Measurements from ENCODE around the gene PLPP3.

- TF ChIP-seq CTCF (IDR thresholded peaks at IDR 0.05) (no peak), POLR2A (IDR thresholded peaks at IDR 0.05; ENCODE audit: low read depth) (no peak), POLR2AphosphoS5 (IDR thresholded peaks at IDR 0.05) (no peak)
These were observed 4.6 kb downstream of the PLPP3 start for GRCh38 chr1:56574794-56575193.
